SK-N-SH (cell line): ENCODE measurements around the gene GCN1. TPM values are rescaled to one million over a fixed set of nuclear protein-coding genes. Genes with fewer than 3 reads are reported as not detected.

Experiments
- CTCF ChIA-PET: fragments of 300-600, 350-600 bp; formaldehyde crosslinking; extraction: SDS; loops from one replicate; lab custom pipeline; 2021; lab: Yijun Ruan, JAX
- POLR2A ChIA-PET: fragments of 350-600 bp; sonication (Branson Sonifier 250); formaldehyde crosslinking; extraction: SDS; loops from one replicate; lab custom pipeline; 2020; ENCODE audit warnings: antibody characterized with exemption, inconsistent platforms; lab: Yijun Ruan, JAX
- DNase-seq: peaks from one replicate; pipeline ENCODE4 v3.0.0; 2012
- H2AFZ ChIP-seq: fragments of 200-600 bp; sonication (generic); 2 replicates; pipeline ENCODE4 v1.8.1; 2016; ENCODE audit warnings: antibody characterized with exemption, mild to moderate bottlenecking, low read depth
- H3F3A ChIP-seq: fragments of 200-600 bp; sonication (generic); replicated peaks from 2 replicates; pipeline ENCODE3; 2016; ENCODE audit warnings: antibody characterized with exemption, mild to moderate bottlenecking; ENCODE audit not compliant: insufficient read depth
- H3K27ac ChIP-seq, 2 experiments: fragments of 200-500 bp in 1 of 2; fragments of 200-600 bp in 1 of 2; sonication (Bioruptor generic) in 1 of 2; sonication (generic), shearing (Covaris generic) in 1 of 2; 2 replicates each; pipeline versions ENCODE4 v1.5.1 to v1.6.1; 2014 to 2016; ENCODE audit warnings: low read depth in 2 of 2, inconsistent platforms in 1 of 2, low read length in 1 of 2, mild to moderate bottlenecking in 1 of 2, mixed read lengths in 1 of 2
- H3K27me3 ChIP-seq: fragments of 200-600 bp; sonication (generic), shearing (Covaris generic); 2 replicates; pipeline ENCODE4 v1.6.1; 2016; ENCODE audit warnings: mixed run types; ENCODE audit not compliant: insufficient read depth
- H3K36me3 ChIP-seq, 2 experiments: fragments of 200-500 bp in 1 of 2; fragments of 200-600 bp in 1 of 2; sonication (Bioruptor generic) in 1 of 2; sonication (generic) in 1 of 2; replicated peaks in 1 of 2; 2 replicates each; pipeline versions ENCODE3 to v1.5.1; 2014 to 2016; ENCODE audit warnings: low read length in 1 of 2, mild to moderate bottlenecking in 1 of 2; ENCODE audit not compliant: insufficient read depth in 2 of 2, control insufficient read depth in 1 of 2
- H3K4me1 ChIP-seq, 2 experiments: fragments of 200-500 bp in 1 of 2; fragments of 200-600 bp in 1 of 2; sonication (Bioruptor generic) in 1 of 2; sonication (generic), shearing (Covaris generic) in 1 of 2; 2 replicates each; pipeline versions ENCODE4 v1.5.1 to v1.6.1; 2014 to 2016; ENCODE audit warnings: low read depth in 1 of 2, low read length in 1 of 2, mixed run types in 1 of 2; ENCODE audit not compliant: insufficient read depth in 2 of 2, control insufficient read depth in 1 of 2
- H3K4me2 ChIP-seq: fragments of 200-600 bp; sonication (generic), shearing (Covaris generic); 2 replicates; pipeline ENCODE4 v1.6.1; 2017; ENCODE audit warnings: mixed run types
- H3K4me3 ChIP-seq, 2 experiments: fragments of 200-500 bp in 1 of 2; fragments of 200-600 bp in 1 of 2; sonication (Bioruptor generic) in 1 of 2; sonication (generic), shearing (Covaris generic) in 1 of 2; 2 replicates each; pipeline versions ENCODE4 v1.5.1 to v1.8.1; 2014 to 2016; ENCODE audit warnings: low read depth in 2 of 2, inconsistent platforms in 1 of 2, low read length in 1 of 2, mild to moderate bottlenecking in 1 of 2, mixed read lengths in 1 of 2, moderate library complexity in 1 of 2
- H3K79me2 ChIP-seq: fragments of 200-600 bp; sonication (generic); 2 replicates; pipeline ENCODE4 v1.8.1; 2017; ENCODE audit warnings: mild to moderate bottlenecking; ENCODE audit not compliant: insufficient read depth
- H3K9ac ChIP-seq: fragments of 200-600 bp; sonication (generic); 2 replicates; pipeline ENCODE4 v1.6.1; 2017; ENCODE audit warnings: mixed run types
- H3K9me2 ChIP-seq: fragments of 200-600 bp; sonication (generic); 2 replicates; pipeline ENCODE4 v1.6.1; 2017; ENCODE audit warnings: mixed run types
- H3K9me3 ChIP-seq: fragments of 200-600 bp; sonication (generic); 2 replicates; pipeline ENCODE4 v1.6.1; 2017; ENCODE audit warnings: mixed run types, mild to moderate bottlenecking, moderate library complexity
- H4K20me1 ChIP-seq: fragments of 200-600 bp; sonication (generic); 2 replicates; pipeline ENCODE4 v1.6.1; 2017; ENCODE audit warnings: mild to moderate bottlenecking, mixed run types; ENCODE audit not compliant: insufficient read depth
- CHD2 ChIP-seq: fragments of 150-350 bp; IDR thresholded peaks from 2 replicates; pipeline ENCODE4 v1.6.1; 2018; ENCODE audit warnings: low read length; ENCODE audit not compliant: partially characterized antibody
- CTCF ChIP-seq: fragments of 200-600 bp; sonication (generic); IDR thresholded peaks from 2 replicates; pipeline ENCODE4 v1.6.1; 2017; ENCODE audit warnings: antibody characterized with exemption, mild to moderate bottlenecking, moderate library complexity
- ELF1 ChIP-seq: IDR thresholded peaks from 2 replicates; pipeline ENCODE4 v1.4.0; 2012
- EP300 ChIP-seq, 2 experiments: IDR thresholded peaks; 2 replicates each; pipeline versions ENCODE4 v1.4.0 to v1.6.1; 2012; ENCODE audit warnings: borderline replicate concordance in 1 of 2, low read depth in 1 of 2, low read length in 1 of 2
- EZH2phosphoT487 ChIP-seq: fragments of 200-600 bp; sonication (generic); IDR thresholded peaks from 2 replicates; pipeline ENCODE4 v1.6.1; 2017; ENCODE audit warnings: low read depth, mixed run types, mild to moderate bottlenecking, antibody characterized with exemption, moderate library complexity, borderline replicate concordance
- FOSL2 ChIP-seq: IDR thresholded peaks from 2 replicates; pipeline ENCODE4 v1.4.0; 2012; ENCODE audit warnings: low read depth, mild to moderate bottlenecking, moderate library complexity, borderline replicate concordance
- FOXJ3 ChIP-seq: sonication (generic); formaldehyde crosslinking; IDR thresholded peaks from 2 replicates; pipeline ENCODE4 v1.5.1; 2020; ENCODE audit warnings: mild to moderate bottlenecking, missing genetic modification reagents
- GABPA ChIP-seq: IDR thresholded peaks from 2 replicates; pipeline ENCODE4 v1.4.0; 2012; ENCODE audit warnings: low read depth, mild to moderate bottlenecking
- IRF3 ChIP-seq: fragments of 150-350 bp; IDR thresholded peaks from 2 replicates; pipeline ENCODE4 v1.6.1; 2016; ENCODE audit warnings: mild to moderate bottlenecking, low read depth, low read length
- MEF2A ChIP-seq: IDR thresholded peaks from 2 replicates; pipeline ENCODE4 v1.4.0; 2012; ENCODE audit warnings: low read depth, borderline replicate concordance
- MXI1 ChIP-seq: IDR thresholded peaks from 2 replicates; pipeline ENCODE4 v1.6.1; 2012; ENCODE audit warnings: mild to moderate bottlenecking, low read depth, low read length, improper control_type of control experiment
- SIN3A ChIP-seq: IDR thresholded peaks from 2 replicates; pipeline ENCODE4 v1.6.1; 2012; ENCODE audit warnings: low read depth, mild to moderate bottlenecking, low read length, moderate library complexity, borderline replicate concordance
- TAF1 ChIP-seq: IDR thresholded peaks from 2 replicates; pipeline ENCODE4 v1.6.1; 2012; ENCODE audit warnings: low read depth, mild to moderate bottlenecking, low read length, moderate library complexity, borderline replicate concordance
- TCF12 ChIP-seq: IDR thresholded peaks from 2 replicates; pipeline ENCODE4 v1.4.0; 2012
- TEAD4 ChIP-seq: IDR thresholded peaks from 2 replicates; pipeline ENCODE4 v1.4.0; 2012; ENCODE audit warnings: mild to moderate bottlenecking, borderline replicate concordance; ENCODE audit not compliant: insufficient read depth
- USF2 ChIP-seq: fragments of 150-350 bp; IDR thresholded peaks from 2 replicates; pipeline ENCODE4 v1.6.1; 2017; ENCODE audit warnings: antibody characterized with exemption, low read length, low read depth, borderline replicate concordance
- YY1 ChIP-seq: IDR thresholded peaks from 2 replicates; pipeline ENCODE4 v1.4.0; 2012; ENCODE audit warnings: low read depth, mild to moderate bottlenecking
- WGBS: methylation state at CpG from one replicate; pipeline ENCODE4 v1.1.6; 2017; ENCODE audit warnings: low lambda C conversion rate; 5-methylcytosine and 5-hydroxymethylcytosine counted together
- polyA plus RNA-seq, 3 experiments: library from polyadenylated mRNA; depleted of rRNA; stranded (reverse); fragments of >200 nt; gene quantifications; 2 replicates each; pipeline ENCODE4 v1.2.3, GENCODE V29; 2012
- TF ChIP-seq, protein P1 (sequence below): IDR thresholded peaks from 2 replicates; pipeline ENCODE4 v1.4.0; 2012; ENCODE audit warnings: low read depth, borderline replicate concordance
- TF ChIP-seq, protein P2 (sequence below): IDR thresholded peaks from 2 replicates; pipeline ENCODE4 v1.4.0; 2012; ENCODE audit warnings: low read depth, borderline replicate concordance

Gene GCN1
- polyA plus RNA-seq, 1 of the 3 experiments (the other 2 are of a cell fraction), result 54.4 TPM

- Histone ChIP-seq H3K9me3 (no peaks in the 10 kb centered on the region), H3K36me3 (peaks cover 29 to 82% of the 10 kb centered on the region in 2 experiments), H4K20me1 (no peaks in the 10 kb centered on the region), H2AFZ (no peak overlapping the region), H3K27ac (no peak overlapping the region), H3K79me2 (no peaks in the 10 kb centered on the region), H3K4me3 (no peak overlapping the region), H3K4me2 (no peak overlapping the region), H3K9me2 (no peaks in the 10 kb centered on the region), H3F3A (no peaks in the 10 kb centered on the region), H3K9ac (no peak overlapping the region), H3K4me1 (no peaks in the 10 kb centered on the region), H3K27me3 (no peaks in the 10 kb centered on the region)
- TF ChIP-seq EZH2phosphoT487 (no peak), TEAD4 (no peak), USF2 (no peak), SIN3A (no peak), YY1 (no peak), EP300 (IDR thresholded peaks at IDR 0.05; ENCODE audit: borderline replicate concordance in 1 of 2, low read depth in 1 of 2, low read length in 1 of 2) (no peak), ELF1 (no peak), TCF12 (no peak), CHD2 (no peak)
- DNase-seq, result no peak
- POLR2A ChIA-PET, result no interaction called here
- CTCF ChIA-PET, result no interaction called here
- 98% methylated on average over 11 of the region's 15 CpGs for WGBS
Observed at GRCh38 chr12:120155072-120155471, 39.4 kb downstream of the GCN1 start.

DNA sequence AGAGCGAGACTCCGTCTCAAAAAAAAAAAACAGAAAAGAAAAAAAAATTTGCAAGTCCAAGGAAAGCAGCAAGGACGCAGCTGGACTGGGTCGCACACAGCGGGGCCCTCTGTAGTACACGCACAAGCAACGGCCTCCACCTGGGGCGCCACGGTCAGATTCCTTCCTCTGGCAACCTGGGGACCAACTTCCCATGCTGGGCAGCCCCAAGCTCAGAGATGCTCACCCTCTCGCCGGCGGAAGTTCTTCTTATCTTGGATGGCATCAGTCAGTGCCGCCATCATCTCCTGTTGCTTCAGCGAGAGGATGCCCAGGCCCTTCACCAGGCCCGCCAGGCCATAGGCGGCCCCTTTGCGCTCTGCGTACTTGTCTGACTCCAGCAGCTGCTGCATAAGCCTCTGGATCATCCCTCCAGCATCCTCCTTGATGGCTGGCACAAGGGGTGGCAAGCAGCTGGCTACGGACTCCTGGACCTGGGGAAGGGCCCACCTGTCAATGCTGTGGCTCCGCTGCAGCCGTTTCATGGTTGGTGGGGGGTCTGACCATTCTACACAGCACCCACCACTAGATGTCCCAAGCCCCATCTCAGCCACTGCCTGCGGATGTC is 43.5 kb downstream of the GCN1 start:
- Histone ChIP-seq H3F3A (no peaks in the 10 kb centered on the region), H3K79me2 (no peaks in the 10 kb centered on the region), H3K9me2 (no peaks in the 10 kb centered on the region), H3K4me2 (no peak overlapping the region), H3K4me1 (no peaks in the 10 kb centered on the region), H3K4me3 (no peak overlapping the region), H3K36me3 (peaks cover 57 to 85% of the 10 kb centered on the region in 2 experiments), H2AFZ (no peak overlapping the region), H4K20me1 (no peaks in the 10 kb centered on the region), H3K9me3 (no peaks in the 10 kb centered on the region), H3K27me3 (no peaks in the 10 kb centered on the region), H3K27ac (no peak overlapping the region), H3K9ac (no peak overlapping the region)
- DNase-seq, result no peak
- no peak for TF ChIP-seq FOXJ3 (CRISPR knock-in tag)
- no peak for TF ChIP-seq TAF1
- TF ChIP-seq SIN3A, result no peak
- no peak for TF ChIP-seq CTCF
- no peak for TF ChIP-seq MEF2A
- TF ChIP-seq GABPA, result no peak
- no peak for TF ChIP-seq USF2
- no peak for TF ChIP-seq IRF3
- no peak for TF ChIP-seq YY1
- no peak for TF ChIP-seq FOSL2
- TF ChIP-seq, protein P1, sequence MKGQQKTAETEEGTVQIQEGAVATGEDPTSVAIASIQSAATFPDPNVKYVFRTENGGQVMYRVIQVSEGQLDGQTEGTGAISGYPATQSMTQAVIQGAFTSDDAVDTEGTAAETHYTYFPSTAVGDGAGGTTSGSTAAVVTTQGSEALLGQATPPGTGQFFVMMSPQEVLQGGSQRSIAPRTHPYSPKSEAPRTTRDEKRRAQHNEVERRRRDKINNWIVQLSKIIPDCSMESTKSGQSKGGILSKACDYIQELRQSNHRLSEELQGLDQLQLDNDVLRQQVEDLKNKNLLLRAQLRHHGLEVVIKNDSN, result no peak
- TF ChIP-seq, protein P2, sequence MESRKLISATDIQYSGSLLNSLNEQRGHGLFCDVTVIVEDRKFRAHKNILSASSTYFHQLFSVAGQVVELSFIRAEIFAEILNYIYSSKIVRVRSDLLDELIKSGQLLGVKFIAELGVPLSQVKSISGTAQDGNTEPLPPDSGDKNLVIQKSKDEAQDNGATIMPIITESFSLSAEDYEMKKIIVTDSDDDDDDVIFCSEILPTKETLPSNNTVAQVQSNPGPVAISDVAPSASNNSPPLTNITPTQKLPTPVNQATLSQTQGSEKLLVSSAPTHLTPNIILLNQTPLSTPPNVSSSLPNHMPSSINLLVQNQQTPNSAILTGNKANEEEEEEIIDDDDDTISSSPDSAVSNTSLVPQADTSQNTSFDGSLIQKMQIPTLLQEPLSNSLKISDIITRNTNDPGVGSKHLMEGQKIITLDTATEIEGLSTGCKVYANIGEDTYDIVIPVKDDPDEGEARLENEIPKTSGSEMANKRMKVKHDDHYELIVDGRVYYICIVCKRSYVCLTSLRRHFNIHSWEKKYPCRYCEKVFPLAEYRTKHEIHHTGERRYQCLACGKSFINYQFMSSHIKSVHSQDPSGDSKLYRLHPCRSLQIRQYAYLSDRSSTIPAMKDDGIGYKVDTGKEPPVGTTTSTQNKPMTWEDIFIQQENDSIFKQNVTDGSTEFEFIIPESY, result no peak
- TF ChIP-seq MXI1, result no peak
- WGBS, result 95% methylated on average over 15 of the region's 22 CpGs
- ChIA-PET CTCF (interaction anchor here (1.3 kb wide), 1 partner anchor 18 kb away, joined by 3 read pairs; no protein-coding TSS in a partner anchor), POLR2A (no interaction called here)
